Measurements from ENCODE around the gene LRRC4C.

- TF ChIP-seq CTCF (IDR thresholded peaks at IDR 0.05) (no peak), POLR2A (IDR thresholded peaks at IDR 0.05) (no peak)
Measured at GRCh38 chr11:40170078-40170477, 1289.4 kb downstream of the LRRC4C start.
